Measurements from ENCODE around the gene PARK7.

The PARK7 gene

GRCh38 chr1:8032366-8032910 lies 70.9 kb downstream of the PARK7 start:
- peak; percentile 35 for DNase-seq (ENCODE audit: low read depth, low spot score)
- in situ Hi-C loops (cut with HindIII; ENCODE audit: low sequenced_read_pairs), result no loop called here
- no peak overlapping the region for H3K4me3 ChIP-seq (ENCODE audit: low read depth, low read length)
- no peak for TF ChIP-seq CTCF (IDR thresholded peaks at IDR 0.05; ENCODE audit: low read depth, low read length)

- in situ Hi-C loops (cut with HindIII; ENCODE audit: low sequenced_read_pairs), result no loop called here
- TF ChIP-seq CTCF (IDR thresholded peaks at IDR 0.05; ENCODE audit: low read depth, low read length), result no peak
- no peak overlapping the region for H3K4me3 ChIP-seq (ENCODE audit: low read depth, low read length)
- no peak for DNase-seq (ENCODE audit: low read depth, low spot score)
Measured at GRCh38 chr1:8033322-8033721, 71.8 kb downstream of the PARK7 start.
